ENCODE data around the gene CTPS2. TPM values are rescaled to one million over a fixed set of nuclear protein-coding genes. Genes with fewer than 3 reads are reported as not detected.

The CTPS2 gene
- total RNA-seq, 1 experiment from 2014 or later, result 9.6 TPM

DNA sequence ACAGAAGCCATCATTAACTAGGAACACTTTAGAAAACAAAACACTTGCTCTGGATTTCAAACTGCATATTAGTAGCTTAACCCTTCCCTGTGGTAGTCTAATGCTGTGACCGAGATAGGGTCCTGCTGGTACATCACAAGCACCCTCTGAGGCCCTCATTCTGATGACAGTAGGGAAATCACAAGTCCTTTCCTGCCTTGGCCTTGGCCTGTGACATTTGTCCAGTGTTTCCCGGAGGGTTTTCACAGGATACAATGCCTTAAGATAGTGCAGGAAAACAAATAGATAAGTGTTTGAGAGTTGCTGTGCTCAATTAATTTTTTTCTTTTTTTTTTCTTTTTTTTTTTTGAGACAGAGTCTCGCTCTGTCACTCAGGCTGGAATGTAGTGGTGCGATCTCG, 36.0 kb upstream of the CTPS2 start:
- TF ChIP-seq EGR1 (IDR thresholded peaks at IDR 0.05; ENCODE audit: low read depth) (no peak), ZNF274 (IDR thresholded peaks at IDR 0.05; ENCODE audit: low read depth, low read length) (no peak), FOSL1 (IDR thresholded peaks at IDR 0.05; ENCODE audit: low read depth) (no peak), YY1 (IDR thresholded peaks at IDR 0.05; ENCODE audit: extremely low read depth, insufficient replicate concordance, low read depth, low read length) (no peak), RAD21 (IDR thresholded peaks at IDR 0.05; ENCODE audit: low read depth) (no peak), SRF (IDR thresholded peaks at IDR 0.05; ENCODE audit: low read depth) (no peak), POLR2AphosphoS5 (IDR thresholded peaks at IDR 0.05; ENCODE audit: low read depth, low read length) (no peak), CBX3 (IDR thresholded peaks at IDR 0.05; ENCODE audit: low read depth) (no peak), SP1 (IDR thresholded peaks at IDR 0.05; ENCODE audit: low read depth) (no peak), TCF7L2 (IDR thresholded peaks at IDR 0.05; ENCODE audit: borderline replicate concordance, extremely low read depth, insufficient read depth, insufficient read length) (no peak)
- TF ChIP-seq, protein P1, sequence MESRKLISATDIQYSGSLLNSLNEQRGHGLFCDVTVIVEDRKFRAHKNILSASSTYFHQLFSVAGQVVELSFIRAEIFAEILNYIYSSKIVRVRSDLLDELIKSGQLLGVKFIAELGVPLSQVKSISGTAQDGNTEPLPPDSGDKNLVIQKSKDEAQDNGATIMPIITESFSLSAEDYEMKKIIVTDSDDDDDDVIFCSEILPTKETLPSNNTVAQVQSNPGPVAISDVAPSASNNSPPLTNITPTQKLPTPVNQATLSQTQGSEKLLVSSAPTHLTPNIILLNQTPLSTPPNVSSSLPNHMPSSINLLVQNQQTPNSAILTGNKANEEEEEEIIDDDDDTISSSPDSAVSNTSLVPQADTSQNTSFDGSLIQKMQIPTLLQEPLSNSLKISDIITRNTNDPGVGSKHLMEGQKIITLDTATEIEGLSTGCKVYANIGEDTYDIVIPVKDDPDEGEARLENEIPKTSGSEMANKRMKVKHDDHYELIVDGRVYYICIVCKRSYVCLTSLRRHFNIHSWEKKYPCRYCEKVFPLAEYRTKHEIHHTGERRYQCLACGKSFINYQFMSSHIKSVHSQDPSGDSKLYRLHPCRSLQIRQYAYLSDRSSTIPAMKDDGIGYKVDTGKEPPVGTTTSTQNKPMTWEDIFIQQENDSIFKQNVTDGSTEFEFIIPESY (IDR thresholded peaks at IDR 0.05; ENCODE audit: extremely low read depth, insufficient replicate concordance, low read length), result no peak
- TF ChIP-seq, protein P2, sequence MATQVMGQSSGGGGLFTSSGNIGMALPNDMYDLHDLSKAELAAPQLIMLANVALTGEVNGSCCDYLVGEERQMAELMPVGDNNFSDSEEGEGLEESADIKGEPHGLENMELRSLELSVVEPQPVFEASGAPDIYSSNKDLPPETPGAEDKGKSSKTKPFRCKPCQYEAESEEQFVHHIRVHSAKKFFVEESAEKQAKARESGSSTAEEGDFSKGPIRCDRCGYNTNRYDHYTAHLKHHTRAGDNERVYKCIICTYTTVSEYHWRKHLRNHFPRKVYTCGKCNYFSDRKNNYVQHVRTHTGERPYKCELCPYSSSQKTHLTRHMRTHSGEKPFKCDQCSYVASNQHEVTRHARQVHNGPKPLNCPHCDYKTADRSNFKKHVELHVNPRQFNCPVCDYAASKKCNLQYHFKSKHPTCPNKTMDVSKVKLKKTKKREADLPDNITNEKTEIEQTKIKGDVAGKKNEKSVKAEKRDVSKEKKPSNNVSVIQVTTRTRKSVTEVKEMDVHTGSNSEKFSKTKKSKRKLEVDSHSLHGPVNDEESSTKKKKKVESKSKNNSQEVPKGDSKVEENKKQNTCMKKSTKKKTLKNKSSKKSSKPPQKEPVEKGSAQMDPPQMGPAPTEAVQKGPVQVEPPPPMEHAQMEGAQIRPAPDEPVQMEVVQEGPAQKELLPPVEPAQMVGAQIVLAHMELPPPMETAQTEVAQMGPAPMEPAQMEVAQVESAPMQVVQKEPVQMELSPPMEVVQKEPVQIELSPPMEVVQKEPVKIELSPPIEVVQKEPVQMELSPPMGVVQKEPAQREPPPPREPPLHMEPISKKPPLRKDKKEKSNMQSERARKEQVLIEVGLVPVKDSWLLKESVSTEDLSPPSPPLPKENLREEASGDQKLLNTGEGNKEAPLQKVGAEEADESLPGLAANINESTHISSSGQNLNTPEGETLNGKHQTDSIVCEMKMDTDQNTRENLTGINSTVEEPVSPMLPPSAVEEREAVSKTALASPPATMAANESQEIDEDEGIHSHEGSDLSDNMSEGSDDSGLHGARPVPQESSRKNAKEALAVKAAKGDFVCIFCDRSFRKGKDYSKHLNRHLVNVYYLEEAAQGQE (IDR thresholded peaks at IDR 0.05; ENCODE audit: low read depth), result no peak
- TF ChIP-seq, protein P3, sequence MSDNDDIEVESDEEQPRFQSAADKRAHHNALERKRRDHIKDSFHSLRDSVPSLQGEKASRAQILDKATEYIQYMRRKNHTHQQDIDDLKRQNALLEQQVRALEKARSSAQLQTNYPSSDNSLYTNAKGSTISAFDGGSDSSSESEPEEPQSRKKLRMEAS (IDR thresholded peaks at IDR 0.05), result no peak
- TF ChIP-seq, protein P4, sequence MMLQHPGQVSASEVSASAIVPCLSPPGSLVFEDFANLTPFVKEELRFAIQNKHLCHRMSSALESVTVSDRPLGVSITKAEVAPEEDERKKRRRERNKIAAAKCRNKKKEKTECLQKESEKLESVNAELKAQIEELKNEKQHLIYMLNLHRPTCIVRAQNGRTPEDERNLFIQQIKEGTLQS (IDR thresholded peaks at IDR 0.05), result no peak
- CTCF ChIA-PET, result no interaction called here
- Histone ChIP-seq H3K79me2 (ENCODE audit: insufficient read depth, low read length) (no peaks in the 10 kb centered on the region), H3K9me2 (ENCODE audit: insufficient read depth) (no peaks in the 10 kb centered on the region), H4K20me1 (ENCODE audit: insufficient read depth) (no peaks in the 10 kb centered on the region), H3K9me3 (ENCODE audit: control insufficient read depth in 1 of 2, insufficient read depth in 1 of 2, low read depth in 1 of 2, low read length in 2 of 2) (no peaks in the 10 kb centered on the region), H3K4me3 (replicated peaks in 1 of 2; ENCODE audit: low read depth in 1 of 2, low read length in 2 of 2) (no peak overlapping the region), H2AFZ (ENCODE audit: low read depth, low read length, poor library complexity, severe bottlenecking) (no peak overlapping the region), H3K9ac (ENCODE audit: low read length) (no peak overlapping the region), H3K4me2 (ENCODE audit: low read length) (no peak overlapping the region), H3K27me3 (ENCODE audit: insufficient read depth, low read length) (no peaks in the 10 kb centered on the region), H3K36me3 (ENCODE audit: control insufficient read depth in 1 of 2, insufficient read depth in 2 of 2, low read length in 2 of 2) (no peaks in the 10 kb centered on the region; a peak in 2 of 4 replicates), H3K4me1 (ENCODE audit: control insufficient read depth in 1 of 2, insufficient read depth in 2 of 2, low read length in 2 of 2) (no peaks in the 10 kb centered on the region), H3K27ac (ENCODE audit: low read depth, low read length) (no peak overlapping the region)
- DNase-seq (ENCODE audit: low read depth, low spot score), result no peak
- RAD21 ChIA-PET (ENCODE audit: low non-redundant PET in 1 of 2, low total read pairs in 2 of 2, uncharacterized antibody in 2 of 2, unreplicated experiment in 2 of 2), result no interaction called here
- intact Hi-C loops (cut with micrococcal nuclease), result no loop called here
- no TSS peak for BruUV-seq (replicated peaks)
- POLR2A ChIA-PET, result no interaction called here
- no peak for ATAC-seq

Measured in HCT116 (cell line).